BJ (cell line): ENCODE measurements around the gene MAP2. TPM values are rescaled to one million over a fixed set of nuclear protein-coding genes. Genes with fewer than 3 reads are reported as not detected.

Experiments
- CTCF ChIA-PET: fragments of 350-600 bp; formaldehyde crosslinking; extraction: SDS; loops from one replicate; lab custom pipeline; 2021; ENCODE audit warnings: antibody characterized with exemption, inconsistent platforms; lab: Yijun Ruan, JAX
- POLR2A ChIA-PET: fragments of 300-600 bp; sonication (Branson Sonifier 250); formaldehyde crosslinking; extraction: SDS; loops from one replicate; lab custom pipeline; 2021; ENCODE audit warnings: antibody characterized with exemption; lab: Charles Lee
- DNase-seq: peaks from one replicate; pipeline ENCODE4 v3.0.0-alpha.2; 2011; ENCODE audit warnings: low read depth
- H3K27me3 ChIP-seq: 2 replicates; pipeline ENCODE4 v1.6.0; 2011; ENCODE audit warnings: low read length; ENCODE audit not compliant: control insufficient read depth, insufficient read depth
- H3K36me3 ChIP-seq: 2 replicates; pipeline ENCODE4 v1.5.1; 2011; ENCODE audit warnings: low read length; ENCODE audit not compliant: control insufficient read depth, insufficient read depth
- H3K4me3 ChIP-seq: 2 replicates; pipeline ENCODE4 v1.5.1; 2011; ENCODE audit warnings: low read depth, mild to moderate bottlenecking, control low read depth, low read length
- polyA plus RNA-seq: library from polyadenylated mRNA; depleted of rRNA; stranded (reverse); fragments of >200 nt; gene quantifications from 2 replicates; pipeline ENCODE4 v1.2.3, GENCODE V29; 2011
- TF ChIP-seq, protein P1 (sequence below): IDR thresholded peaks from 2 replicates; pipeline ENCODE4 v1.5.1; 2011; ENCODE audit warnings: low read depth, mild to moderate bottlenecking, control low read depth, inconsistent platforms, low read length, moderate library complexity; ENCODE audit not compliant: insufficient read depth

MAP2 gene
- polyA plus RNA-seq, 1 experiment: 3.5 TPM

GRCh38 chr2:209549589-209549988 is 125.7 kb downstream of the MAP2 start:
- POLR2A ChIA-PET: no interaction called here
- TF ChIP-seq, protein P1, sequence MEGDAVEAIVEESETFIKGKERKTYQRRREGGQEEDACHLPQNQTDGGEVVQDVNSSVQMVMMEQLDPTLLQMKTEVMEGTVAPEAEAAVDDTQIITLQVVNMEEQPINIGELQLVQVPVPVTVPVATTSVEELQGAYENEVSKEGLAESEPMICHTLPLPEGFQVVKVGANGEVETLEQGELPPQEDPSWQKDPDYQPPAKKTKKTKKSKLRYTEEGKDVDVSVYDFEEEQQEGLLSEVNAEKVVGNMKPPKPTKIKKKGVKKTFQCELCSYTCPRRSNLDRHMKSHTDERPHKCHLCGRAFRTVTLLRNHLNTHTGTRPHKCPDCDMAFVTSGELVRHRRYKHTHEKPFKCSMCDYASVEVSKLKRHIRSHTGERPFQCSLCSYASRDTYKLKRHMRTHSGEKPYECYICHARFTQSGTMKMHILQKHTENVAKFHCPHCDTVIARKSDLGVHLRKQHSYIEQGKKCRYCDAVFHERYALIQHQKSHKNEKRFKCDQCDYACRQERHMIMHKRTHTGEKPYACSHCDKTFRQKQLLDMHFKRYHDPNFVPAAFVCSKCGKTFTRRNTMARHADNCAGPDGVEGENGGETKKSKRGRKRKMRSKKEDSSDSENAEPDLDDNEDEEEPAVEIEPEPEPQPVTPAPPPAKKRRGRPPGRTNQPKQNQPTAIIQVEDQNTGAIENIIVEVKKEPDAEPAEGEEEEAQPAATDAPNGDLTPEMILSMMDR: no peak
- no peak overlapping the region for H3K4me3 ChIP-seq
- no peaks in the 10 kb centered on the region for H3K27me3 ChIP-seq
- no peaks in the 10 kb centered on the region for H3K36me3 ChIP-seq
- CTCF ChIA-PET: interaction anchor here (0.8 to 3.8 kb wide), 3 partner anchors 50 to 215 kb away, joined by 3 to 27 read pairs (median 5); partner anchors contain the start of gene MAP2
- DNase-seq: no peak

GRCh38 chr2:209553913-209554312 is 130.1 kb downstream of the MAP2 start:
- no peaks in the 10 kb centered on the region for H3K36me3 ChIP-seq
- no peak overlapping the region for H3K4me3 ChIP-seq
- TF ChIP-seq, protein P1: no peak
- POLR2A ChIA-PET: no interaction called here
- H3K27me3 ChIP-seq: no peaks in the 10 kb centered on the region
- no peak for DNase-seq
- CTCF ChIA-PET: interaction anchor here (0.7 to 5.1 kb wide), 4 partner anchors 23 to 220 kb away, joined by 3 to 56 read pairs (median 33); partner anchors contain the start of gene MAP2

GRCh38 chr2:209556354-209556961 is 132.6 kb downstream of the MAP2 start:
- POLR2A ChIA-PET: no interaction called here

GRCh38 chr2:209560911-209561310 is 137.1 kb downstream of the MAP2 start:
- TF ChIP-seq, protein P1: no peak
- POLR2A ChIA-PET: no interaction called here
- Histone ChIP-seq H3K36me3 (no peaks in the 10 kb centered on the region), H3K4me3 (no peak overlapping the region), H3K27me3 (no peaks in the 10 kb centered on the region)
- no peak for DNase-seq
- CTCF ChIA-PET: interaction anchor here (0.7 to 3.5 kb wide), 5 partner anchors 48 to 227 kb away, joined by 3 to 16 read pairs (median 3); partner anchors contain the start of gene MAP2

More at GRCh38 chr2:209556354-209556961, 132.6 kb downstream of the MAP2 start:
- no peak overlapping the region for H3K4me3 ChIP-seq
- H3K36me3 ChIP-seq: no peaks in the 10 kb centered on the region
- CTCF ChIA-PET: interaction anchor here (1.1 to 5.1 kb wide), 8 partner anchors 10 to 225 kb away, joined by 4 to 56 read pairs (median 8); partner anchors contain the start of gene MAP2
- no peaks in the 10 kb centered on the region for H3K27me3 ChIP-seq
- DNase-seq: no peak
- TF ChIP-seq, protein P1: peak; percentile 67

GRCh38 chr2:209563453-209563852 is 139.6 kb downstream of the MAP2 start:
- Histone ChIP-seq H3K27me3 (no peaks in the 10 kb centered on the region), H3K4me3 (no peak overlapping the region), H3K36me3 (no peaks in the 10 kb centered on the region)
- ChIA-PET CTCF (interaction anchor here (0.5 to 3.5 kb wide), 5 partner anchors 13 to 229 kb away, joined by 3 to 16 read pairs (median 4); partner anchors contain the start of gene MAP2), POLR2A (no interaction called here)
- DNase-seq: no peak
- TF ChIP-seq, protein P1: no peak
